Left hindlimb (tissue), 1 donor: ENCODE data around the gene APOL4.
"Not testable (repeated sequence)": the region's sequence is repeated elsewhere in the genome, so short reads cannot be mapped to it uniquely, and the experiment has no call there.

Source experiments
- DNase-seq: peaks from one replicate; pipeline ENCODE4 v3.0.0-alpha.2; 2018

Gene APOL4

DNA sequence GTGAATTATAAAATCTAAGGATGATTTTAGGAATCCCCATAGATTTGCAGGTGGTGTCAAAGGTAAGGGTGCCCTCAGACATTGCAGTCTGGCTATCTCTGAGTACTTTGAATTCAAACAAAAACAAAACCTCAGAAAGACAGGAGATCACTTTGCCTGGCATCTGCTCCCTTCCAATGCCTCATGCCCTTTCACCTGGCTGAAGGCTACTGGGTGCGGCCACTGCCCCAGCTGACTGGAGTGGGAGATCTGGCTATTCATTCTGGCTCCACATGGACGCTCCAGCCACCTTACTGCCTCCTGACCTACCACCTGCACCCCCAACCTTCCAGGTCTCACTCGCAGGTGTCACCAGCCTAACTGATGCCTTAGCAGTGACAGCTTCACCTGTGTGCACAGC is 28.0 kb upstream of the APOL4 start:
- DNase-seq = not testable (repeated sequence)

GRCh38 chr22:36228944-36229343 is 27.3 kb upstream of the APOL4 start:
- DNase-seq = no peak

DNA sequence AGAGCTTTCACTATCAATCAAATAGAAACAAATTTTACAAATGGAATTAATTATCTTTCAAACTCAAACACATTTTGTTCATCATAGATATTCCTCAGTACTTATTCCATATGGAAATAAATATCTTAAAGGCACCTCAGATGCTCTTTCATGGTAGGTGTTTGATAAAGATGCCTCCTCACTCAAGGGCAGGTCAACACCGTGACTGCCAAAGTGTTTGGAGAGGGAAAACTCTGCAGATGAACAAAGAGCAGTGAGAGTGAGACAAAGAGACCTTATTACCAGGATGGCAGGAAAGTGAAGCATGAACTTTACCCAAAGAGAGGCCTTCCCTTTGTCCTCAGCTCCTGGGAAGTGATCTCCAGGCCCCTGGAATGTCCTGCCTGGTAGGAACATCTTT is 26.8 kb upstream of the APOL4 start:
- DNase-seq = not testable (repeated sequence)

DNA sequence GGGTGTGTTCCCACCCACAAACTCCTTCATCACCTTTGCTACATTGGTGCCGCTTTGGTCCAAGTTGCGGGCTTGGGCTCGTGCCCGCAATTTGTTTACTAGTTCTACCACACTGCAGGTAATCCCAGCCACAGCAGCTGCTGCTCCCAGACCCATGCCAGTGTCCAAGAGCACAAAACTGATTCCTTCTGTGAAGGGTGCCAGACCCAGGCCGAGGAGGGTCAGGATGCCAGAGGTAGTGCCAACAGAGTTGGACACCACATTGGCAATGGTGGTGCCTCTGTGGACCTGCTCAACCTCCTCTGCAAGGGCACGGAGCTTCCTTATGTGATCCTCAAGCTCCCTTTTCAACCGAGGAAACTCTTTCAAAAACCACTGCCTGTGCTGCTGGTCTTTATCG is 26.2 kb upstream of the APOL4 start:
- no peak for DNase-seq

DNA sequence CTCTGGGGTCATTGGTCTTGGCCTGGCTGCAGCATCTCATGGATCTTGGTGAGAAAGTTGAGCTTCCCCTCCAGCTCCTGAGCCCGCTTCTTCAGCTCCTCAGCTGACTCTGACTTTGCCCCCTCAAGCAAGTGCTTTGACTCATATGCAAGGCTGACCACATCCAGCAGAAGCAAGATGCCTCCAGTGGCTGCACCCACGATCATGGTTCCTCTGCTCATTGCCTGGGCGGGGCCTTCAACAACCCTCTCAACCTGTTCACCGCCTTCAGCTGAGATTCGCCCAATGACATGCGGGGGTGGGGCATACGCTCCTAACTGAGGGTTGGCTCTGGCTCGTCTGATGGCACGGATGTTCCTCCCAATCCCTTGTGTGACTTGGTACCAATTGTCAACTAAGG is 25.8 kb upstream of the APOL4 start:
- DNase-seq = no peak

- no peak for DNase-seq
Measured at GRCh38 chr22:36226189-36226588, 24.6 kb upstream of the APOL4 start.

- no peak for DNase-seq
Measured at GRCh38 chr22:36225333-36225922, 23.8 kb upstream of the APOL4 start.

DNA sequence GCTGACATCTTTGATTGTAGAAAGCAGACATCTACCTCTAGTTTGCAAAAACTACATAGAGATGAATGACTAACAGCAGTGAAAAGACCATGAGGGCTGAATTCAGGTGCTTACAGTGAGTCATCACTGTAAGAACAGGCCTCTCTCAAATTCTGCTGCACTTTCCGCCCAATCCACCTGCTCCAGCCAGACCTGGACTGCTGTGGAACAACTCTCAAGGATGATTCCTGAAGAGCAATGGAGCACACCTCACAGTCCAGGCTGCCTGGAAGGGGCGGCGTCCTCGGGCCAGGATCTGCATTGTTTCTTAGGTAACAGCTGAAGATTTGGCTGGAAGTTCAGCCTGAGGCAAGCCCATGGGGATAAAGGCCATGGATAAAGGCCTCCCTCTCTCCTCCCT is 22.6 kb upstream of the APOL4 start:
- DNase-seq = no peak

- DNase-seq = no peak
Measured at GRCh38 chr22:36223504-36223903, 21.9 kb upstream of the APOL4 start.

DNA sequence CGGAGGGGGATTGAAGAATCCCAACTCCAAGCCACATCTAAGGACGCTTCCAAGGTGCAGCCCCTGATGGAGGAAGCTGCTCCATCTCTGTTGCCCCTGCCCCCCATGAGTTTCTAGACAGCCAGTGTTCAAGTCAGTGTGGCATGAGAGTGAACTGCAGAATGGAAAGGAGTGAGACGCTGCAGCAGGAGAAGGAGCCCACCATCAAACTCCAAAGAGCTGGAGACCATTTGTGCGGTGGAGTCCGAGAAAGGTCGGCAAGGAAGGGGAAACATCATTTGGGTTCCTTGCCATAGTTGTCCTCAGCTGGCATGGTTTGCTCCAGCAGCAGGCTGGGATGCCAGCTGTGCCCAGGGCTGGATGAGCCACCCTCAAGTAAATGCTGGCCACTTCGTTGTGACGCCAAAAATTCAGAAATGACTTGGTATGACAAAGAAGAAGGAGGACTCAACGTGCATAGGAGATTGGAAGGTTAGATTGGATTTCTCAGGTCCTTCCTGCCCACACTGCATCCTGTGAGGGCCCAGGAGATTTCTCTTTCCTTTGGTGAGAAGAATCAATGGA is 21.4 kb upstream of the APOL4 start:
- DNase-seq = no peak

DNA sequence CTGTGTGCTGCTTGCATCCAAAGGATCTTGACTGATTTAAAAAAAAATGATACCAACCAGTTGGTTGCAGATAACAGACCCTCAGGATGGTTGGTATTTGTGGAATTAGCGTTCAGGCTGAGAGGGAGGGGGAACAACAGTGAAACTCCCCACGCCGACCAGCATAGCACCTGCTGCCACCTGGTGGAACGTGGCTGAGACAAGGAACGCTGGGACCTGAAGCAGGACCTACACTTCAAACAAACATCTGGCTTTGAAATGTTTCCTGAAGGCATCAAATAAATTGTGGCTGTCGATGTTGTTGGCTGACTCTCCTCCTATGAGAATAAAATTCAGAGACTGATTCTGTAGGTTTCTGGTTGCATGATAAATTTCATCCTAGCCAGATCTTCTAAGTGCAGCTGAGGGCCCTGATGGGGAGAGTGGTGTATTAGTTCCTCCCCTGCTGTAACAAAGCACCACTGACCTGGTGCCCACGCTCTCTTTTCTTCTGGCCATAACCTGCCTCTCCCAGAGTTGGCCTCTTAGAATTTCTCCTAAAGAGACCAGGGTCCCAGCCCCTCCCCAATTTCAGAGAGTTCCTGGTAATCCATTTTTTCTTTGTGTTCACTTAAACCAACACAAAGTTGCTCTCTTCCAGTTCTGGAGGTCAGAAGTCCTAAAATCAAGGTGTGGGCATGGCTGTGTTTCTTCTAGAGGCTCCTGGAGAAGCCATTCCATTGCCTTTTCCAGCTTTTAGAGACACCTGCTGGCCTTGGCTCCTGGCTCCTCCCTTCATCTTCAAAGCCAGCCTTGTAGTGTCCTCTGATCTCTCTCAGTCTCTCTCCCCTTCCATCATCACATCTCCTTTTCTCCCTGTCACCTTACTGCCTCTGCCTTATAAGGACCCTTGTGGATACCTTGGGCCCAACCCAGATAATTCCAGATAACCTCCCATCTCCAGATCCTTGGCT is 20.5 kb upstream of the APOL4 start:
- DNase-seq = peak; percentile 53

DNA sequence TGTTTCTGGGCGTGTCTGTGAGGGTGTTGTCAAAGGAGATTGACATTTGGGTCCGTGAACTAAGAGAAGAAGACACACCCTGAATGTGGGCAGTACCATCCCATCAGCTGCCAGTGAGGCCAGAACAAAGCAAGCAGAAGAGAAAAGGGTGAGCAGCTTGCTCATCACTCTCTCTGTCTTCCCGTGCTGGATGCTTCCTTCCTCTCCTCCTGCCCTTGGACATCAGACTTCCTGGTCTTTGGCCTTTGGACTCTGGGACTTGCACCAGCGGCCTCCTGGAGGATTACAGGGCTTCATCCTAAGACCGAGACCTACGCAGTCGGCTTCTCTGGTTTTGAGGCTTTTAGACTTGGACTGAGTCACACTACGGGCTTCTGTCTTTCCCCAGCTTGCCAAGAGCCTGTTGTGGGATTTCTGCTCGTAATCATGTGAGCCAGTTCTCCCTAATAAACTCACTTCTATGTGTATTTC is 18.9 kb upstream of the APOL4 start:
- peak; percentile 68 for DNase-seq

- DNase-seq = no peak
Measured at GRCh38 chr22:36218648-36219193, 17.1 kb upstream of the APOL4 start.

GRCh38 chr22:36215981-36216380 is 14.4 kb upstream of the APOL4 start:
- no peak for DNase-seq

GRCh38 chr22:36213586-36213985 is 12.0 kb upstream of the APOL4 start:
- DNase-seq = no peak

DNA sequence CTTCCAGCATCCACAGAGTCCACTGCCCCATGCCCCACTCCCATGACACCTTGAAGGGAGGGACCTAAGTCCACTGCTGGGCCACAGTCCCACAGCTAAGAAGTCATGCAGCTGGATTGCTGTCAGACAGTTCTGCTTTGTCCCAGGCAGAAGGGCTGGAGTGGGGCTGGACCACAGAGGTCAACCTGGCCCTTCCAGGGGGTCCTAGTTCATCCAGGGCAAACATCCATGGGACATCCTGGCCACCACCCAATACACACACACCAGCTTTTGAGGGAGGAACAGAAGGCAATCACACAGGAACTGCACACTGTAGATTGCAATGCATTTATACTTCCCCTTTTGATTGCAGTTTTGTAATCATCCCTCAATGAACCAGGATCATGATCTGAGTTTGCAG is 11.3 kb upstream of the APOL4 start:
- no peak for DNase-seq

DNA sequence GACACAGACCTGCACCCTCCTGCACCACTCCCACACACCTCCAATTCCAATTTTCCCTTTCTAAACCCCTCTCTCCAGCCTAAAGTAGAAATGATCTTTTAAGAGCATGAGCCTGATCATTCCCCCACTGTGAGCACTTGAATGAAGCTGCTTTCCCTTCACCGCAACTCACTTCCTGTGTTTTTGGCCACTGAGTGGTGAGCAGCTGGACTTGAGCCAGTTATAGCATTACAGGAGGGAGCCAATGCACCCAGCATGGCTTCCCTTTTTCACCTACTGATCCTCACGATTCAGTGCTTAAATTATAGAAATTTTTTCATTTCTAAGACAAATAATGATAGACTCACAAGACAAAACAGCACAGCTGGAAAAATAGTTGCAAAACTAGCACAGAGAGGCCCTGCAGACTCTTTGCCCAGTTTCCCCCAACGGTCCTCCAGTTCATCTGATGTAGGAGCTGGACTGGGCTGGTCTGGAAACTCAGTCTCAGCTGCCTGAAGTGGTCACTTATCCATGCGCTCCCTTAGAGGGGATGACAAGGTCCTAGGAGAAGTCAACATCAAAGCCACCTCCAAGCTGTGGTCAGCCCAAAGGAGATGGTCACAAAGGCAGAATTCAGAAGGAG is 9.7 kb upstream of the APOL4 start:
- no peak for DNase-seq

- no peak for DNase-seq
Measured at GRCh38 chr22:36210224-36210623, 8.6 kb upstream of the APOL4 start.

GRCh38 chr22:36209488-36209908 is 7.9 kb upstream of the APOL4 start:
- DNase-seq = not testable (repeated sequence)

GRCh38 chr22:36208914-36209313 is 7.3 kb upstream of the APOL4 start:
- no peak for DNase-seq

GRCh38 chr22:36208162-36208765 is 6.7 kb upstream of the APOL4 start:
- no peak for DNase-seq

DNA sequence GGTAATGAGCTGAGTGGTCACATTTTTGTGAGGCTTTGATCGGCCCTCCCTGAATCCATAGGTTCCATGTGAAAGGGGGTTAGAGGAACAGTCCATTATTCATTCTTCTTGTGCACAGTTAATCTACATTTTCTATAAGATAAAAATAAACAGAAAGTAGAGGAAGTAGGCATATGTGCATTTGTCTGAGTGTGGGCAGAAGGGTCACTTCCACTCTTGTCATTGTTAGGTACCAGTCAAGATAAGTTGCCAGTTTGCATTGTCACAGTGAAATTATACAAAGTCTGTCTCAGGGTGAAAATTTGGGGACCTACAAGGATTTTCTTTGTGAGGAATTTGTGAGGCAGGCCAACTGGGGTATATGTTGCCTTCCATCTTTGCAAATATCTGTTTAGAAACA is 4.6 kb upstream of the APOL4 start:
- DNase-seq = no peak

- DNase-seq = not testable (repeated sequence)
Measured at GRCh38 chr22:36205573-36205972, 4.0 kb upstream of the APOL4 start.
